Measurements from ENCODE around the gene TNIP1. TPM values are rescaled to one million over a fixed set of nuclear protein-coding genes. Genes with fewer than 3 reads are reported as not detected.
A peak's percentile ranks its signal among the peaks of the same experiment; 100 is the strongest.

The TNIP1 gene
- total RNA-seq, 1 donor from 2014 or later: 99.6 TPM

DNA sequence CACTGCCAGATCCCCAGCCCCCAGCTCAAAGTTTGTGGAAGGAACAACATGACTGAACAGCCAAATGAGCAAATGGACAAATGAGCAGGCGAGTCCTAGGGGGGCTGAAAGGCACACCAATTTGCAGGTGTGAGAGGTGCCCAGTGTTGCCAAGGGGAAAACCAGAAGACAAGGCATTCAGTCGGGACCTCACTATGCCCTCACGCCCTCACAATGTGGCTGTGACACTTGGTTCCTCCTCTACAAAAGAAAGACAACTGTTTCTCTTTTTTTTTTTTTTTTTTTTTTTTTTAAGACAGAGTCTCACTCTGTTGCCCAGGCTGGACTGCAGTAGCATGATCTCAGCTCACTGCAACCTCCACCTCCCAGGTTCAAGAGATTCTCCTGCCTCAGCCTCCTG is 28.0 kb downstream of the TNIP1 start:
- intact Hi-C loops (cut with DNase I): loop anchor here (5.0 kb wide), 1 partner anchor 64 kb away; no protein-coding TSS in a partner anchor
- TF ChIP-seq, protein P1, sequence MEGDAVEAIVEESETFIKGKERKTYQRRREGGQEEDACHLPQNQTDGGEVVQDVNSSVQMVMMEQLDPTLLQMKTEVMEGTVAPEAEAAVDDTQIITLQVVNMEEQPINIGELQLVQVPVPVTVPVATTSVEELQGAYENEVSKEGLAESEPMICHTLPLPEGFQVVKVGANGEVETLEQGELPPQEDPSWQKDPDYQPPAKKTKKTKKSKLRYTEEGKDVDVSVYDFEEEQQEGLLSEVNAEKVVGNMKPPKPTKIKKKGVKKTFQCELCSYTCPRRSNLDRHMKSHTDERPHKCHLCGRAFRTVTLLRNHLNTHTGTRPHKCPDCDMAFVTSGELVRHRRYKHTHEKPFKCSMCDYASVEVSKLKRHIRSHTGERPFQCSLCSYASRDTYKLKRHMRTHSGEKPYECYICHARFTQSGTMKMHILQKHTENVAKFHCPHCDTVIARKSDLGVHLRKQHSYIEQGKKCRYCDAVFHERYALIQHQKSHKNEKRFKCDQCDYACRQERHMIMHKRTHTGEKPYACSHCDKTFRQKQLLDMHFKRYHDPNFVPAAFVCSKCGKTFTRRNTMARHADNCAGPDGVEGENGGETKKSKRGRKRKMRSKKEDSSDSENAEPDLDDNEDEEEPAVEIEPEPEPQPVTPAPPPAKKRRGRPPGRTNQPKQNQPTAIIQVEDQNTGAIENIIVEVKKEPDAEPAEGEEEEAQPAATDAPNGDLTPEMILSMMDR (IDR thresholded peaks at IDR 0.05): no peak
- Histone ChIP-seq H3K27ac (no peak overlapping the region), H3K27me3 (ENCODE audit: low read depth) (no peaks in the 10 kb centered on the region), H3K36me3 (peaks cover 96% of the 10 kb centered on the region), H3K4me3 (no peak overlapping the region), H3K4me1 (peaks cover 32% of the 10 kb centered on the region), H3K9me3 (no peaks in the 10 kb centered on the region)
- ATAC-seq: no peak
- no peak for DNase-seq

DNA sequence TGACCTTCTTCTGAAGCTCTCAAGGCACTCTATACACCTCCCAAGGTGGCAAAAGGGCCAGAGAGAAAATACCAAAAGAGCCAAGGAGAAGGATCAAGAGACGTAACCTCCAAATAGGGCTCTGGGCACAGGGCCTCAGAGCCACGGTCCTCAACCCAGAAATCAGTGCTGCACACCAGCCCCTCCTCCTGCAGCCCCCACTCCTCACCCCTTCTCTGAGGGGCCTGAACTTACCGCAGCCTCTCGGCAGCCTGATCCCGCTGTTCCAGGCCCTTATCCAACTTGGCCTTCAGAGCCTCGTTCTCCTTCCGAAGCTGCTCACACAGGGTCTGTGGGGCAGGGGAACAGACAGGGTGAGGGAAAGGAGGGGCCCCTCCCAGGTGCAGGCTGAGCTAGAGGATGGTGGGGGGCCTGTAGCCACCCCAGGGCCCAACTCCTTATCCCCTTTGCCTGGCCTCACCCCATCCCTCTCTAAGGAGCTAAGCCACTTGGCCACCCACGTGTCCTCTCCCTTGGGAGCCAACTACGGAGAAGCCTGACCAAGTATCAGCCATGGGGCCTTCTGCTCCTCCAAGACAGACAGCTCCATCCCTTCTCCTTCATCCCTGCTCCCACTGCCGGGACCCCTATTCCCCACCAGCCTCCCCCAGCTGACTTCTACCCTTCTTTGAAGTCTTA is 28.8 kb downstream of the TNIP1 start:
- intact Hi-C loops (cut with DNase I): loop anchor here (5.0 kb wide), 1 partner anchor 65 kb away; no protein-coding TSS in a partner anchor
- peak overlapping the region; percentile 28 for H3K27ac ChIP-seq
- H3K36me3 ChIP-seq: peaks cover 96% of the 10 kb centered on the region
- ATAC-seq (peak; percentile 6 to 7), DNase-seq (no peak)
- peaks cover 38% of the 10 kb centered on the region for H3K4me1 ChIP-seq
- H3K27me3 ChIP-seq (ENCODE audit: low read depth): no peaks in the 10 kb centered on the region
- no peak overlapping the region for H3K4me3 ChIP-seq
- H3K9me3 ChIP-seq: no peaks in the 10 kb centered on the region
- TF ChIP-seq, protein P1 (IDR thresholded peaks at IDR 0.05): no peak

DNA sequence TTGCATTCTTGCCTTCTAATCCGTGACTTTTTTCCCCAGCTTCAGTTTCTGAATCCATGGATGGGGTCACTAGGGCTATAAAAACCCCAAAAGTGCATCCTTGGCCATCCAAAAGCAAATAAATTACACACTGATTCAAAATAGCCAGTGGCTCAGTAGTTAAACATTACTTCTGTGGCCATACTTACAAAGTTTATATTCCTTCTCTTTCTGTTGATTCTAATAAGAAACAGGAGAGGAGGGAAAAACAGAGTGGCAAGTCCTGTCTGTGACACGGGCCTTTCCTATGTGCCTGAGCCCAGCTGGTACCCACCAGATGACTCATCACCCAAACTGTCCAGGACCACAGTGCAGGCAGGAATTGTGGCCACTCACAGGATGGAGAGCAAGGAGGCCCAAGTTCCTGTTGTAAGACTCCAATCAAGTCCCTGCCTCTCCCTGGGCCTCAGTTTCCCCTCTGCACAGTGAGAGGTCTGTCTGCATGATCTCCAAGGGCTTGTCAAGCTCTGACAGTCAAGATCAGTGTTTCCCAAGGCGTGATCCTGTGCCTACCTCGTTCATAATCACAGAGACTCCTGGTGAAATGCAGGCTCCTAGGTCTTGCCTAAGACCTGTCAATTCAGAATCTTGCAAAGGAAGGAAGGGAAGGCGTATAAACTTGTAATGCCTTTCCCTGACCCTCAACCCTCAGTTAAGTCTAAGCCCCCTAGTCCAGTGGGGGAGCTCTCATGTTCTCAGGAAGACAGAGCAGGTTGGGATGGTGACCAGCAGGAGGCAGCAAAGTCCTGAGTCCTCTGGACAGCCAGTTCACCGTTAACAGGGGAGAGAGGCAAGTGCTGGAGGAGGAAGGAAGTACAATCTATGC is 29.5 kb downstream of the TNIP1 start:
- H3K4me3 ChIP-seq: no peak overlapping the region
- H3K27ac ChIP-seq: peak overlapping the region; percentile 28
- intact Hi-C loops (cut with DNase I): loop anchor here (5.0 kb wide), 1 partner anchor 66 kb away; no protein-coding TSS in a partner anchor
- TF ChIP-seq, protein P1 (IDR thresholded peaks at IDR 0.05): peak; percentile 87
- DNase-seq: peak; percentile 86
- H3K4me1 ChIP-seq: peaks cover 32% of the 10 kb centered on the region
- no peaks in the 10 kb centered on the region for H3K9me3 ChIP-seq
- H3K36me3 ChIP-seq: peaks cover 96% of the 10 kb centered on the region
- no peaks in the 10 kb centered on the region for H3K27me3 ChIP-seq (ENCODE audit: low read depth)
- ATAC-seq: peak; percentile 86 to 89

DNA sequence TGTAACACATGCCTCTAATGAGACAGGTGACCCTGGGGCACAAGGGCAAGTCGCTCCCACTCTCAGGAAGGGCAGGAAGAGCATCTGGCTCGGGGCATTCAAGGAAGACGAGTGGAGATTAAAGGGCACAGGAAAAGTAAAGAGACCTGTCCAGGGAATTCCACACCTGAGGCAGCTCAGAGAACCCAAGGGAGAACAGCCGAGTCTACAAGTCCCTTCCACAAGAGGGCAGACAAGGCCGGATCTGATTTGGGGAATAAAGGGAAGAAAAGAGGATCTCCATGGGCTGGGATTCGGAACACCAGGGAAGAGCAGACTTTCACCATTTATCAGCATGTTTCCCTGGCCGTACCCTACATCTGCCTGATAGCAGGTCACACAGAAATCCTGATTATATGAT is 32.3 kb downstream of the TNIP1 start:
- Histone ChIP-seq H3K27me3 (ENCODE audit: low read depth) (no peaks in the 10 kb centered on the region), H3K36me3 (peaks cover 96% of the 10 kb centered on the region), H3K9me3 (no peaks in the 10 kb centered on the region), H3K4me3 (no peak overlapping the region), H3K4me1 (peaks cover 32% of the 10 kb centered on the region), H3K27ac (no peak overlapping the region)
- TF ChIP-seq, protein P1 (IDR thresholded peaks at IDR 0.05): no peak
- ATAC-seq: no peak
- intact Hi-C loops (cut with DNase I): no loop called here
- no peak for DNase-seq

DNA sequence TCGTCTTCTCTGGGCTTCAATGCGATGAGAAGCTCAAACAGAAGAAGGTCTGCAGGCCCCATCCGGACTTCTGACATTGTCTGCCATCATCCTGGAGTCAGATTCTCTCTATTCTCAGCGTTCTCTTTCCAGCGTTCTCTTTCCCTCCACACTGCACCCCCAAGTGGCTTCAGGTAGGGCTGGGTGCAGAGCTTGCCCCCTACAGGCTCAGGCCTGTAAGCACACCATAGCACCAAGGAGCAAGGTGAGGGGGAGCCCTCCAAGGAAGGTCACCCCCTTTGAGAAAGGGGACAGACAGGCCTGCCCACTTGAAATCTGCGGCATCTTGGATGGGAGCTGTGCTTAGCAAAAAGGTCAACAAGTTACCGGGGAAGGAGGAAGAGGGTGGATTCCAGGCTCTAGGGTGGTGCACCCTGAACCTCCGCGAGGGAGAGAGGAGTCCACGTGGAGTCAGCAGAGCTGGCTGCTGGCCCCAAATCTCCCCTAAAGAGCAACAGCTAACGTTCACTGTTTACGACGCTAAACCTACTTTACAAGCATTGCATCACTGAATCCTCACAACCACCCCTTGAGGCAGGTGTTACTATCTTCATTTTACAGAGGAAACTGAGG is 32.9 kb downstream of the TNIP1 start:
- no peak for DNase-seq
- Histone ChIP-seq H3K36me3 (peaks cover 96% of the 10 kb centered on the region), H3K9me3 (no peaks in the 10 kb centered on the region), H3K27ac (peak overlapping the region; percentile 13), H3K4me1 (peaks cover 29% of the 10 kb centered on the region), H3K27me3 (ENCODE audit: low read depth) (no peaks in the 10 kb centered on the region), H3K4me3 (no peak overlapping the region)
- intact Hi-C loops (cut with DNase I): no loop called here
- ATAC-seq: peak; percentile 72 to 80
- TF ChIP-seq, protein P1 (IDR thresholded peaks at IDR 0.05): peak; percentile 87

Measured in lower lobe of right lung (tissue), 2 donors.